Renal cortex interstitium (tissue), 11 donors: ENCODE results near the gene APC2. TPM values are rescaled to one million over a fixed set of nuclear protein-coding genes. Genes with fewer than 3 reads are reported as not detected.
A peak's percentile ranks its signal among the peaks of the same experiment; 100 is the strongest.

Source experiments
- DNase-seq, 11 donors: peaks; one replicate each; pipeline ENCODE4 v3.0.0-alpha.2; 2013; ENCODE audit warnings: low read depth in 9 of 11, low spot score in 4 of 11; ENCODE audit errors: extremely low read depth in 1 of 11
- polyA plus RNA-seq, 3 donors: library from polyadenylated mRNA; unstranded; fragments of 120-200 nt; gene quantifications; one replicate each; pipeline ENCODE4 v1.2.1, GENCODE V29; 2013; ENCODE audit not compliant: insufficient read length in 3 of 3

Gene APC2
- polyA plus RNA-seq, 3 donors: 1.2 to 1.9 (median 1.5) TPM

- DNase-seq: no peak
These were observed 34.1 kb downstream of the APC2 start for GRCh38 chr19:1483979-1484428.

GRCh38 chr19:1486720-1487575 lies 37.0 kb downstream of the APC2 start:
- DNase-seq: no peak

GRCh38 chr19:1487576-1488281 lies 37.8 kb downstream of the APC2 start:
- no peak for DNase-seq

GRCh38 chr19:1488282-1488601 lies 38.3 kb downstream of the APC2 start:
- DNase-seq: no peak

- no peak for DNase-seq
These were observed 39.8 kb downstream of the APC2 start for GRCh38 chr19:1489463-1490310.

GRCh38 chr19:1490311-1491113 lies 40.6 kb downstream of the APC2 start, which contains the start of gene PCSK4:
Gene PCSK4, minus strand, starts transcription at chr19:1490350. Its CDS starts 4 bp downstream, at chr19:1490346.
- peak; percentile 95 to 99 (median 98) for DNase-seq

GRCh38 chr19:1491114-1491848 lies 41.4 kb downstream of the APC2 start, which contains the start of gene REEP6:
Gene REEP6, plus strand, starts transcription at chr19:1491181. Its CDS starts 89 bp downstream, at chr19:1491270.
- no peak for DNase-seq

GRCh38 chr19:1491849-1492170 lies 41.9 kb downstream of the APC2 start:
- no peak for DNase-seq

- no peak for DNase-seq
These were observed 42.6 kb downstream of the APC2 start for GRCh38 chr19:1492474-1493006.

GRCh38 chr19:1494115-1494815 lies 44.3 kb downstream of the APC2 start:
- no peak for DNase-seq

GRCh38 chr19:1495051-1495798 lies 45.3 kb downstream of the APC2 start:
- no peak for DNase-seq

GRCh38 chr19:1495799-1496713 lies 46.1 kb downstream of the APC2 start:
- DNase-seq: no peak

GRCh38 chr19:1496714-1497577 lies 47.0 kb downstream of the APC2 start:
- no peak for DNase-seq

GRCh38 chr19:1497578-1498235 lies 47.8 kb downstream of the APC2 start:
- DNase-seq: no peak
